ENCODE data around the gene CEP295NL. TPM values are rescaled to one million over a fixed set of nuclear protein-coding genes. Genes with fewer than 3 reads are reported as not detected.
A peak's percentile ranks its signal among the peaks of the same experiment; 100 is the strongest.

CEP295NL gene
- total RNA-seq, 1 experiment from 2014 or later: 1.8 TPM

DNA sequence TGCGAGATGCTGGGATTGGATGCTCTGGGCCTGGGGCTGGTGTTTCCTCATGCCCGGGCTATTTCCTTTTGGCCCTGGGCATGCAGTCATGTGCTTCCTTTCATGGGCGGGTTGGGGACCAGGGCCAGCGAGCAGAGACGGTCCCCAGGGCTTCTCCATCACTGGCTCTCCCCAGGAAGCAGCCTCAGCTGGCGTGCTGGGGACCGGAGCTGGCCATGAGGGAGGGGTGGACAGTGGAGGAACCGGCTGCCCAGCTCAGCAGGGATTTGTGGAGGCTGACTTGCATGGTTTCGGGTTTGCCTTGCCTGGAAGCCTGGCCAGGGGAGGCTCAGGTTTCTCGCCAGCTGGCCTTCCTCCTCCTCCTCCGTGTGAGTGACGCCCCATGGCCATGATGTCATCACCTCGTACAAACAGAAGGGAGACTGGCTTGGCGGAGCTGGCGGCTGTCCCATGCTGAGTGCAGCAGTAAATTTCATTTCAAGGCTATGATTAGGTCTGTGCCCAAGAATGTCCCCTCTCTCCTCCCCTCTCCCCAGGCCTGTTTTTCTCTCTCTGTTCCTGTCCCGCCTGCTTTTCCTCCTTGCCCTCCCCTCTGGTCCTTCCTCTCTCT is 31.1 kb upstream of the CEP295NL start:
- intact Hi-C loops (cut with micrococcal nuclease): loop anchor here (2.0 to 5.0 kb wide), 2 partner anchors 38 to 93 kb away; partner anchors contain the start of gene USP36
- Histone ChIP-seq H3K9me3 (ENCODE audit: low read length) (no peaks in the 10 kb centered on the region), H3K9me2 (replicated peaks; ENCODE audit: low read length) (no peaks in the 10 kb centered on the region), H3K36me3 (ENCODE audit: low read depth, low read length) (no peaks in the 10 kb centered on the region), H2AFZ (ENCODE audit: low read length) (peak overlapping the region; percentile 25), H3K4me3 (ENCODE audit: low read length) (peak overlapping the region; percentile 16), H3K4me2 (ENCODE audit: low read length) (peak overlapping the region; percentile 54), H3F3A (ENCODE audit: low read length, unreplicated experiment) (no peaks in the 10 kb centered on the region), H4K20me1 (ENCODE audit: low read length) (no peaks in the 10 kb centered on the region), H3K79me2 (ENCODE audit: low read length) (no peaks in the 10 kb centered on the region), H3K9ac (ENCODE audit: low read length) (peak overlapping the region; percentile 69), H3K27ac (ENCODE audit: low read length) (peak overlapping the region; percentile 89), H3K27me3 (ENCODE audit: low read length) (no peaks in the 10 kb centered on the region), H3K4me1 (ENCODE audit: insufficient read depth, low read length) (peaks cover 42% of the 10 kb centered on the region)
- ChIA-PET CTCF (interaction anchor here (0.7 kb wide), 1 partner anchor 68 kb away, joined by 3 read pairs; no protein-coding TSS in a partner anchor), POLR2A (ENCODE audit: unreplicated experiment) (no interaction called here)
- ATAC-seq (peak; percentile 64), DNase-seq (peak; percentile 95)
- TF ChIP-seq EZH2phosphoT487 (IDR thresholded peaks at IDR 0.05; ENCODE audit: borderline replicate concordance, low read length): no peak
- TF ChIP-seq, protein P1, sequence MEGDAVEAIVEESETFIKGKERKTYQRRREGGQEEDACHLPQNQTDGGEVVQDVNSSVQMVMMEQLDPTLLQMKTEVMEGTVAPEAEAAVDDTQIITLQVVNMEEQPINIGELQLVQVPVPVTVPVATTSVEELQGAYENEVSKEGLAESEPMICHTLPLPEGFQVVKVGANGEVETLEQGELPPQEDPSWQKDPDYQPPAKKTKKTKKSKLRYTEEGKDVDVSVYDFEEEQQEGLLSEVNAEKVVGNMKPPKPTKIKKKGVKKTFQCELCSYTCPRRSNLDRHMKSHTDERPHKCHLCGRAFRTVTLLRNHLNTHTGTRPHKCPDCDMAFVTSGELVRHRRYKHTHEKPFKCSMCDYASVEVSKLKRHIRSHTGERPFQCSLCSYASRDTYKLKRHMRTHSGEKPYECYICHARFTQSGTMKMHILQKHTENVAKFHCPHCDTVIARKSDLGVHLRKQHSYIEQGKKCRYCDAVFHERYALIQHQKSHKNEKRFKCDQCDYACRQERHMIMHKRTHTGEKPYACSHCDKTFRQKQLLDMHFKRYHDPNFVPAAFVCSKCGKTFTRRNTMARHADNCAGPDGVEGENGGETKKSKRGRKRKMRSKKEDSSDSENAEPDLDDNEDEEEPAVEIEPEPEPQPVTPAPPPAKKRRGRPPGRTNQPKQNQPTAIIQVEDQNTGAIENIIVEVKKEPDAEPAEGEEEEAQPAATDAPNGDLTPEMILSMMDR (conservative IDR thresholded peaks at IDR 0.05; ENCODE audit: low read depth, low read length): no peak
- TF ChIP-seq EZH2 (IDR thresholded peaks at IDR 0.05; ENCODE audit: low read length, unreplicated experiment): no peak
- BruUV-seq (replicated peaks): TSS peak; percentile 59

DNA sequence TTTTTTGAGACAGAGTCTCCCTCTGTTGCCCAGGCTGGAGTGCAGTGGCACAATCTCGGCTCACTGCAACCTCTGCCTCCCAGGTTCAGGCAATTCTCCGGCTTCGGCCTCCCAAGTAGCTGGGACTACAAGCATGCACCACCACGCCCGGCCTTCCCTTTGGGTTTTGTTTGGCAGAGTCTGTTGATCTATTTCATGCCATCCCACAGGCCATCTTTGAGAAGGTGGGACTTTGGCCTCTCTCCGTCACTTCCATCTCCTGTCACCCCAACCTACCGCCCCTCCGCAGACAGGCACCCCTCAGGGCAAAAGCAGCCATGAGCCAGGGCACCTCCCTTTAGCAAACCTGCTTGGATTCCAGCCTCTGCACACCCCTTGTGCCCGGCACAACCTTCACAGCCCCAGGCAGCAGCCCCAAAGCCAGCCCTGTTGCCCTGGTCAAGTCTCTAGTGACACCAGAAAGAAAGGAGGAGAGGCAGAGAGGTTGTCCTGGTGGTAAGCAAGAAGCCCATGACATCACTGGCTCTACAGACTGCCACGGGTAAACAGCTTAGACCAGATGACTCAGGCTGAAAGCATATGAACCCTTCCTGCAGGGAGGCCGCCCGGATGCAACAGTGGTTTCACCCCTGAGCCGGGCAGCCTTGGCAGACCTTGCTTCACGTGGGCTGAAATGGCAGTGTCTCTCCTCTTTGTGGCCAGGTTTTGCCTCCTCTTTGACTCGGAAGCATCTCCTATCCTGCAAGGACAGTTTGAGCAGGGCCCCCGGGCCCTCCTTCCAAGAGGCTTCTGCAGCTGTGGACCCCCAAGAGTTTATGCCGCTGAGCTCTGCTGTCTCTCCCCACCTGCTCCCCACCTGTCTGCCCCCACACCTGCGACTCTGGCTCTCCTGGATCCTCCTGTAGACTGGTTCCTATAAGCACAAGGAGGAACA is 30.3 kb upstream of the CEP295NL start:
- no peaks in the 10 kb centered on the region for H3K27me3 ChIP-seq (ENCODE audit: low read length)
- peak overlapping the region; percentile 25 for H2AFZ ChIP-seq (ENCODE audit: low read length)
- H3K4me1 ChIP-seq (ENCODE audit: insufficient read depth, low read length): peaks cover 42% of the 10 kb centered on the region
- BruUV-seq (replicated peaks): TSS peak; percentile 64
- peak overlapping the region; percentile 89 for H3K27ac ChIP-seq (ENCODE audit: low read length)
- ChIA-PET POLR2A (ENCODE audit: unreplicated experiment) (no interaction called here), CTCF (no interaction called here)
- no peak for TF ChIP-seq EZH2phosphoT487 (IDR thresholded peaks at IDR 0.05; ENCODE audit: borderline replicate concordance, low read length)
- TF ChIP-seq, protein P1 (conservative IDR thresholded peaks at IDR 0.05; ENCODE audit: low read depth, low read length): no peak
- H3K4me2 ChIP-seq (ENCODE audit: low read length): peak overlapping the region; percentile 54
- H3K4me3 ChIP-seq (ENCODE audit: low read length): peak overlapping the region; percentile 7; the same call in 1 of the 2 replicates
- no peaks in the 10 kb centered on the region for H3F3A ChIP-seq (ENCODE audit: low read length, unreplicated experiment)
- DNase-seq (peak; percentile 98), ATAC-seq (peak; percentile 87)
- H3K9me3 ChIP-seq (ENCODE audit: low read length): no peaks in the 10 kb centered on the region
- H3K36me3 ChIP-seq (ENCODE audit: low read depth, low read length): no peaks in the 10 kb centered on the region
- H4K20me1 ChIP-seq (ENCODE audit: low read length): no peaks in the 10 kb centered on the region
- no peaks in the 10 kb centered on the region for H3K9me2 ChIP-seq (replicated peaks; ENCODE audit: low read length)
- peak overlapping the region; percentile 69 for H3K9ac ChIP-seq (ENCODE audit: low read length)
- intact Hi-C loops (cut with micrococcal nuclease): loop anchor here (2.0 to 5.0 kb wide), 2 partner anchors 39 to 92 kb away; partner anchors contain the start of gene USP36
- H3K79me2 ChIP-seq (ENCODE audit: low read length): no peaks in the 10 kb centered on the region
